Left ventricle myocardium superior (tissue), 1 donor: ENCODE measurements around the gene DTD2. TPM values are rescaled to one million over a fixed set of nuclear protein-coding genes. Genes with fewer than 3 reads are reported as not detected.
"Not testable (repeated sequence)": the region's sequence is repeated elsewhere in the genome, so short reads cannot be mapped to it uniquely, and the experiment has no call there.

Source experiments
- ATAC-seq: fragments of 200-7000 bp; cut with Tn5 transposase; one replicate; pipeline ENCODE4 v1.9.1; 2020; ENCODE audit warnings: mild to moderate bottlenecking, moderate library complexity
- DNase-seq: peaks from one replicate; pipeline ENCODE4 v3.0.0-alpha.2; 2020
- intact Hi-C: fragments of 100-400 bp; cut with micrococcal nuclease; formaldehyde crosslinking; loops from one replicate; pipeline ENCODE4 v1.11.0; 2022
- long read RNA-seq: library from polyadenylated mRNA; unstranded; transcript quantifications from one replicate; pipeline ENCODE4 v2.0.0, GENCODE V29; 2021
- total RNA-seq: library from RNA; stranded (reverse); fragmentation: NEBNext Ultra II Directional; extraction: Animal tissue kit (Norgen Biotek cat#: 25700); gene quantifications from one replicate; pipeline ENCODE4 v1.2.1, GENCODE V29; 2021
- donor health status: DM: no; HTN: yes; CAD: no; lungs with severe emphysema.

Gene DTD2
- total RNA-seq = 8.4 TPM
- long read RNA-seq, partial matches to known transcripts = 0 of 2 reads
- long read RNA-seq, other reads (novel, unspliced or antisense) = 0 of 2 reads

- intact Hi-C loops = no loop called here
- DNase-seq (peak; percentile 98), ATAC-seq (peak; percentile 100)
Measured at GRCh38 chr14:31456841-31457664, at the start of gene DTD2. Gene DTD2 (minus strand): TSS chr14:31457506. CDS start chr14:31457393, 113 bp downstream.

GRCh38 chr14:31505411-31505810 is 48.1 kb upstream of the DTD2 start:
- intact Hi-C loops = no loop called here
- ATAC-seq = peak; percentile 86

GRCh38 chr14:31501870-31502269 is 44.6 kb upstream of the DTD2 start:
- DNase-seq (no peak), ATAC-seq (no peak)
- intact Hi-C loops = no loop called here

More at GRCh38 chr14:31505411-31505810, 48.1 kb upstream of the DTD2 start:
- no peak for DNase-seq

- no peak for DNase-seq
- intact Hi-C loops = no loop called here
- ATAC-seq = no peak
Measured at GRCh38 chr14:31492759-31493498, 35.6 kb upstream of the DTD2 start.

- ATAC-seq (no peak), DNase-seq (no peak)
- intact Hi-C loops = no loop called here
Measured at GRCh38 chr14:31489691-31490090, 32.4 kb upstream of the DTD2 start.

- ATAC-seq (no peak), DNase-seq (no peak)
- intact Hi-C loops = no loop called here
Measured at GRCh38 chr14:31487886-31488285, 30.6 kb upstream of the DTD2 start, which contains the start of gene GPR33. Gene GPR33 (minus strand): TSS chr14:31488039. CDS start chr14:31483965, 4,074 bp downstream.

GRCh38 chr14:31486764-31487163 is 29.5 kb upstream of the DTD2 start:
- ATAC-seq (no peak), DNase-seq (no peak)
- intact Hi-C loops = no loop called here

- no peak for DNase-seq
- no peak for ATAC-seq
- intact Hi-C loops = no loop called here
Measured at GRCh38 chr14:31484754-31485153, 27.4 kb upstream of the DTD2 start.

GRCh38 chr14:31480156-31480555 is 22.9 kb upstream of the DTD2 start:
- ATAC-seq (no peak), DNase-seq (no peak)
- intact Hi-C loops = no loop called here

- DNase-seq = no peak
- intact Hi-C loops = no loop called here
- ATAC-seq = no peak
Measured at GRCh38 chr14:31479027-31479426, 21.7 kb upstream of the DTD2 start.

- DNase-seq (no peak), ATAC-seq (peak; percentile 46)
- intact Hi-C loops = no loop called here
Measured at GRCh38 chr14:31477248-31477647, 19.9 kb upstream of the DTD2 start.

GRCh38 chr14:31476131-31476866 is 19.0 kb upstream of the DTD2 start:
- ATAC-seq = peak; percentile 37

GRCh38 chr14:31466554-31466953 is 9.2 kb upstream of the DTD2 start:
- intact Hi-C loops = no loop called here
- DNase-seq (no peak), ATAC-seq (no peak)

More at GRCh38 chr14:31476131-31476866, 19.0 kb upstream of the DTD2 start:
- no peak for DNase-seq
- intact Hi-C loops = no loop called here

- intact Hi-C loops = no loop called here
- ATAC-seq (no peak), DNase-seq (no peak)
Measured at GRCh38 chr14:31465111-31465510, 7.8 kb upstream of the DTD2 start.

- ATAC-seq, DNase-seq, intact Hi-C loops: not testable (repeated sequence)
Measured at GRCh38 chr14:31462450-31462849, 5.1 kb upstream of the DTD2 start.

GRCh38 chr14:31461545-31461944 is 4.2 kb upstream of the DTD2 start:
- no peak for ATAC-seq
- intact Hi-C loops = no loop called here
- DNase-seq = no peak

GRCh38 chr14:31457665-31458659 is 656 bp upstream of the DTD2 start:
- intact Hi-C loops = no loop called here
- DNase-seq = no peak
- no peak for ATAC-seq

GRCh38 chr14:31449971-31450610 is 7.2 kb downstream of the DTD2 start:
- DNase-seq (no peak), ATAC-seq (peak; percentile 45)
- intact Hi-C loops = no loop called here
